ENCODE measurements around the gene IFNG.

IFNG gene

DNA sequence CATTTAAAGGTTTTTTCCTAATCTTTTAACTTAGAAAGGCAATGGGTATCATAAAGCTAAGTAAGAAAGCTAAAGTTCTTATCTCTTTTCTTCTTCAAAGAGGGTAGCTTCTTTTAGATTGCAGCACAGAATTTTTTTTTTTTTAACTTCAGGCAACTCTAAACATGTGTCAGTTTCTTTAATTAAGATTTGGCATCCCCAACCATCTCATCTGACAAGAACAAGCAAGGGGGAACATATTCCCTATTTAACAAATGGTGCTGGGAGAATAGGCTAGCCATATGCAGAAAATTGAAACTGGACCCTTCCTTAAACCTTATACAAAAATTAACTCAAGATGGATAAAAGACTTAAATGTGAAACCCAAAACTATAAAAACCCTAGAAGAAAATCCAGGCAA is 14.3 kb upstream of the IFNG start:
- no peak for DNase-seq (ENCODE audit: low read depth in 1 of 2, low spot score in 1 of 2)
- no peak overlapping the region for H3K27ac ChIP-seq (replicated peaks)
- no peak overlapping the region for H3K4me3 ChIP-seq (replicated peaks; ENCODE audit: insufficient read depth, low read length)
- TF ChIP-seq SPI1 (IDR thresholded peaks at IDR 0.05; ENCODE audit: borderline replicate concordance, low read depth) (no peak), POLR2AphosphoS5 (IDR thresholded peaks at IDR 0.05; ENCODE audit: low read depth) (no peak), GABPA (IDR thresholded peaks at IDR 0.05; ENCODE audit: low read depth) (no peak), REST (IDR thresholded peaks at IDR 0.05; ENCODE audit: insufficient replicate concordance, low read depth) (no peak)
- TF ChIP-seq, protein P1, sequence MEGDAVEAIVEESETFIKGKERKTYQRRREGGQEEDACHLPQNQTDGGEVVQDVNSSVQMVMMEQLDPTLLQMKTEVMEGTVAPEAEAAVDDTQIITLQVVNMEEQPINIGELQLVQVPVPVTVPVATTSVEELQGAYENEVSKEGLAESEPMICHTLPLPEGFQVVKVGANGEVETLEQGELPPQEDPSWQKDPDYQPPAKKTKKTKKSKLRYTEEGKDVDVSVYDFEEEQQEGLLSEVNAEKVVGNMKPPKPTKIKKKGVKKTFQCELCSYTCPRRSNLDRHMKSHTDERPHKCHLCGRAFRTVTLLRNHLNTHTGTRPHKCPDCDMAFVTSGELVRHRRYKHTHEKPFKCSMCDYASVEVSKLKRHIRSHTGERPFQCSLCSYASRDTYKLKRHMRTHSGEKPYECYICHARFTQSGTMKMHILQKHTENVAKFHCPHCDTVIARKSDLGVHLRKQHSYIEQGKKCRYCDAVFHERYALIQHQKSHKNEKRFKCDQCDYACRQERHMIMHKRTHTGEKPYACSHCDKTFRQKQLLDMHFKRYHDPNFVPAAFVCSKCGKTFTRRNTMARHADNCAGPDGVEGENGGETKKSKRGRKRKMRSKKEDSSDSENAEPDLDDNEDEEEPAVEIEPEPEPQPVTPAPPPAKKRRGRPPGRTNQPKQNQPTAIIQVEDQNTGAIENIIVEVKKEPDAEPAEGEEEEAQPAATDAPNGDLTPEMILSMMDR (IDR thresholded peaks at IDR 0.05; ENCODE audit: insufficient read depth, low read length), result no peak
- peaks cover 3% of the 10 kb centered on the region for H3K27me3 ChIP-seq (ENCODE audit: insufficient read depth, poor library complexity, severe bottlenecking)

GRCh38 chr12:68170726-68171125 is 11.2 kb upstream of the IFNG start:
- H3K27ac ChIP-seq (replicated peaks), result no peak overlapping the region
- no peak for DNase-seq (ENCODE audit: low read depth in 1 of 2, low spot score in 1 of 2)
- H3K27me3 ChIP-seq (ENCODE audit: insufficient read depth, poor library complexity, severe bottlenecking), result no peaks in the 10 kb centered on the region
- TF ChIP-seq GABPA (IDR thresholded peaks at IDR 0.05; ENCODE audit: low read depth) (no peak), POLR2AphosphoS5 (IDR thresholded peaks at IDR 0.05; ENCODE audit: low read depth) (no peak)
- no peak overlapping the region for H3K4me3 ChIP-seq (replicated peaks; ENCODE audit: insufficient read depth, low read length)

DNA sequence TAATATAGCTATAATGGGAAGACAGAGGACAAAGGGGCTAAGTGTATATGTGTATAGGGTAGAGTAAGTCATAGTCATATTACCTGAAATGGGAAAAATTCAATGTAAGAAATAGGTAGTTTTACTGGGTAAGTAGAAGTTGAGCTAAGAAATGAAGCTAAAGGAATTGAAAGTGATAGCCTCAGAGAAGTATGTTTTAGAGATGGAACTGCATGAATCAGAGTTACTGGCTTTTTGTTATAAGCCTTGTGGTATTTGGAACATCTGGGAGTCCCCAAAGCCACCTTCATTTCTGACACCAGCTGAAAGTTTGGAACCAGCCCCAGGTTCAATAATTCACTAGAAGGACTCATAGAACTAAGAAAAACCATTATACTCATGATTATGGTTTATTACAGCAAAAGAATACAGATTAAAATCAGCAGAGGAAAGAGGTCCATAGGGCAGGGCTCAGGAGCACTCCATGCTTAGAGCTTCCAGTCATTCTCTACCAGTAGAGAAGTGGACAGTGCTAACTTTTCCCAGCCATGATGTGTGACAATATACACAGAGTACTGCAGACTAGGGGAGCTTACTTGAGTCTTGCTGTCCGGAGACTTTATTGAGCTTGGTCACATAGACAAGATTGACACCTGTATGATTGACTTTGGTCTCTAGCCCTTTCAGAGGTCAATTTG is 9.8 kb upstream of the IFNG start:
- TF ChIP-seq SPI1 (IDR thresholded peaks at IDR 0.05; ENCODE audit: borderline replicate concordance, low read depth) (no peak), POLR2AphosphoS5 (IDR thresholded peaks at IDR 0.05; ENCODE audit: low read depth) (no peak), REST (IDR thresholded peaks at IDR 0.05; ENCODE audit: insufficient replicate concordance, low read depth) (no peak), GABPA (IDR thresholded peaks at IDR 0.05; ENCODE audit: low read depth) (no peak)
- TF ChIP-seq, protein P1 (IDR thresholded peaks at IDR 0.05; ENCODE audit: insufficient read depth, low read length), result no peak
- Histone ChIP-seq H3K27me3 (ENCODE audit: insufficient read depth, poor library complexity, severe bottlenecking) (no peaks in the 10 kb centered on the region), H3K27ac (replicated peaks) (no peak overlapping the region), H3K4me3 (replicated peaks; ENCODE audit: insufficient read depth, low read length) (no peak overlapping the region)
- no peak for DNase-seq (ENCODE audit: low read depth in 1 of 2, low spot score in 1 of 2)

- Histone ChIP-seq H3K27me3 (ENCODE audit: insufficient read depth, poor library complexity, severe bottlenecking) (peaks cover 2% of the 10 kb centered on the region), H3K27ac (replicated peaks) (no peak overlapping the region), H3K4me3 (replicated peaks; ENCODE audit: insufficient read depth, low read length) (no peak overlapping the region)
- TF ChIP-seq REST (IDR thresholded peaks at IDR 0.05; ENCODE audit: insufficient replicate concordance, low read depth), result no peak
- no peak for TF ChIP-seq GABPA (IDR thresholded peaks at IDR 0.05; ENCODE audit: low read depth)
- no peak for TF ChIP-seq POLR2AphosphoS5 (IDR thresholded peaks at IDR 0.05; ENCODE audit: low read depth)
- TF ChIP-seq, protein P1 (IDR thresholded peaks at IDR 0.05; ENCODE audit: insufficient read depth, low read length), result no peak
- no peak for TF ChIP-seq SPI1 (IDR thresholded peaks at IDR 0.05; ENCODE audit: borderline replicate concordance, low read depth)
- DNase-seq (ENCODE audit: low read depth in 1 of 2, low spot score in 1 of 2), result no peak
Observed at GRCh38 chr12:68166317-68166831, 6.8 kb upstream of the IFNG start.
